Osteocyte (in vitro differentiated cells): ENCODE measurements around the gene OR7D2. TPM values are rescaled to one million over a fixed set of nuclear protein-coding genes. Genes with fewer than 3 reads are reported as not detected.

ENCODE experiments used
- DNase-seq: peaks from one replicate; pipeline ENCODE4 v3.0.0; 2021; ENCODE audit warnings: mixed read lengths; ENCODE audit not compliant: unreplicated experiment; ENCODE audit errors: extremely low spot score
- H3K27ac Mint-ChIP-seq: one replicate; pipeline ENCODE4 v1.8.0; 2021; ENCODE audit warnings: mild to moderate bottlenecking, mixed read lengths; ENCODE audit not compliant: unreplicated experiment
- H3K27me3 Mint-ChIP-seq: one replicate; pipeline ENCODE4 v1.8.0; 2021; ENCODE audit warnings: mixed read lengths; ENCODE audit not compliant: unreplicated experiment
- H3K36me3 Mint-ChIP-seq: one replicate; pipeline ENCODE4 v1.8.0; 2021; ENCODE audit warnings: mixed read lengths; ENCODE audit not compliant: unreplicated experiment
- H3K4me1 Mint-ChIP-seq: one replicate; pipeline ENCODE4 v1.8.0; 2021; ENCODE audit warnings: mixed read lengths; ENCODE audit not compliant: unreplicated experiment
- H3K4me3 Mint-ChIP-seq: one replicate; pipeline ENCODE4 v1.8.0; 2021; ENCODE audit warnings: mild to moderate bottlenecking, moderate library complexity, mixed read lengths; ENCODE audit not compliant: unreplicated experiment
- H3K9me3 Mint-ChIP-seq: one replicate; pipeline ENCODE4 v1.8.0; 2021; ENCODE audit warnings: mixed read lengths; ENCODE audit not compliant: unreplicated experiment
- total RNA-seq: library from RNA; stranded (reverse); gene quantifications from 2 replicates; pipeline ENCODE4 v1.2.1, GENCODE V29; 2021
- TF ChIP-seq, protein P1 (sequence below): fragments of 200-600 bp; sonication (generic); IDR thresholded peaks from 2 replicates; pipeline ENCODE4 v1.5.0; 2021; ENCODE audit warnings: antibody characterized with exemption, mild to moderate bottlenecking, moderate library complexity

Gene OR7D2
- total RNA-seq, 1 donor from 2014 or later: 0.86 TPM

DNA sequence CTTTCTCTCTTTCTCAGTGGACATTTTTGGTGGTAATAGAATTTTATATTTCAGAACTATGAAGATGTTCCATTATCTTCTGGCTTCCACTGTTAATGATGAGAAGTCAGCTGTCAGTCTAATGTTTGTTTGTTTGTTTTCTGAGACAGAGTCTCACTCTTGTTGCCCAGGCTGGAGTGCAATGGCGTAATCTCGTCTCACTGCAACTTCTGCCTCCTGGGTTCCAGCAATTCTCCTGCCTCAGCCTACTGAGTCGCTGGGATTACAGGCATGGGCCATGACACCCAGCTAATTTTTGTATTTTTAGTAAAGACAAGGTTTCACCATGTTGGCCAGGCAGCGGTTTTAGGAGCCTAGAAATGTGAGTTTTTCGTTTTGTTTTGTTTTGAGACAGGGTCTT, 33.9 kb upstream of the OR7D2 start:
- DNase-seq: no peak
- H3K9me3 Mint-ChIP-seq: peaks cover 32% of the 10 kb centered on the region

DNA sequence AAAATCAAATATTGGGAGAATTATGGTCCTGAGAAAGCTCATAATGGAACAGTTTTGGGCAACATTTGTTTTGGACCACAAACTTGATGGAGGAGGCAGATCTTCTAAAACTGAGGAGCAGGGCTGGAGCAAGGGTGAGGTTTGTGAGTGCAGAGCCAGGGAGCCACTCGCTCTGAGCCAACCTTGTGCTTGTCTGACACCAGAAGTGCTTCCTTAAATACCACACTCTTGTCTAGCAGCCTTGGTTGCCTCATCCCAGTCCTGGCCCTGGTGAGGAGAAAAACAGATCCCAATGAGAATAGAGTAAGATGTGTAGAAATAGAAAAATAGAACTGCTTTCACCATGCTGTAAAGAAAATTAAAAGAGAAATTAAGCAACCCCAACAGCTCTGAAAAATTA, 31.9 kb upstream of the OR7D2 start:
- TF ChIP-seq, protein P1, sequence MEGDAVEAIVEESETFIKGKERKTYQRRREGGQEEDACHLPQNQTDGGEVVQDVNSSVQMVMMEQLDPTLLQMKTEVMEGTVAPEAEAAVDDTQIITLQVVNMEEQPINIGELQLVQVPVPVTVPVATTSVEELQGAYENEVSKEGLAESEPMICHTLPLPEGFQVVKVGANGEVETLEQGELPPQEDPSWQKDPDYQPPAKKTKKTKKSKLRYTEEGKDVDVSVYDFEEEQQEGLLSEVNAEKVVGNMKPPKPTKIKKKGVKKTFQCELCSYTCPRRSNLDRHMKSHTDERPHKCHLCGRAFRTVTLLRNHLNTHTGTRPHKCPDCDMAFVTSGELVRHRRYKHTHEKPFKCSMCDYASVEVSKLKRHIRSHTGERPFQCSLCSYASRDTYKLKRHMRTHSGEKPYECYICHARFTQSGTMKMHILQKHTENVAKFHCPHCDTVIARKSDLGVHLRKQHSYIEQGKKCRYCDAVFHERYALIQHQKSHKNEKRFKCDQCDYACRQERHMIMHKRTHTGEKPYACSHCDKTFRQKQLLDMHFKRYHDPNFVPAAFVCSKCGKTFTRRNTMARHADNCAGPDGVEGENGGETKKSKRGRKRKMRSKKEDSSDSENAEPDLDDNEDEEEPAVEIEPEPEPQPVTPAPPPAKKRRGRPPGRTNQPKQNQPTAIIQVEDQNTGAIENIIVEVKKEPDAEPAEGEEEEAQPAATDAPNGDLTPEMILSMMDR: no peak
- peaks cover 71% of the 10 kb centered on the region for H3K36me3 Mint-ChIP-seq
- no peak overlapping the region for H3K27ac Mint-ChIP-seq
- peaks cover 48% of the 10 kb centered on the region for H3K9me3 Mint-ChIP-seq
- peaks cover 8% of the 10 kb centered on the region for H3K4me1 Mint-ChIP-seq
- H3K27me3 Mint-ChIP-seq: no peaks in the 10 kb centered on the region
- H3K4me3 Mint-ChIP-seq: no peak overlapping the region
- no peak for DNase-seq

More for the DNA sequence above, 33.9 kb upstream of the OR7D2 start:
- Mint-ChIP-seq H3K4me3 (no peak overlapping the region), H3K36me3 (peaks cover 54% of the 10 kb centered on the region), H3K27ac (no peak overlapping the region), H3K4me1 (peaks cover 19% of the 10 kb centered on the region), H3K27me3 (no peaks in the 10 kb centered on the region)
- TF ChIP-seq, protein P1: no peak

DNA sequence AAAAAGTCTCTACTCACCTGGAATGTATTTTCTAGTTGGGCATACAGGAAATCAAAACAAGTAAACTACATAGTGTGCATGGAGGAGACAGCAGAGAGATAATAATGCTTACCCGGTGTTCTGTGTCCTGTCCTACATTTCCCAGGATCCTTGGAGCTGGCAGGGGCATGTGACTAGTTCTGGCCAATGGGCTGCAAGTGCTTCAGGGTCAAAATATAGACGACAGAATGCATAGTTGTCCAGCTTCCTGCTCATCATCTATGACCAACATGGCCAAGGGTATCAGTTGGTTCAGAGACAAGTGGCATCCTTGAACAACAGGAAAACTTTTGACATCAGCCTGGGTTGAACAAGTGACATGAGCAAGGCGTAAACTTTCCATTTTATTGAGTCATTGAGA, 30.1 kb upstream of the OR7D2 start:
- TF ChIP-seq, protein P1: no peak
- no peak for DNase-seq
- Mint-ChIP-seq H3K4me3 (no peak overlapping the region), H3K4me1 (peaks cover 2% of the 10 kb centered on the region), H3K27ac (no peak overlapping the region), H3K36me3 (peaks cover 75% of the 10 kb centered on the region), H3K9me3 (peaks cover 51% of the 10 kb centered on the region), H3K27me3 (no peaks in the 10 kb centered on the region)

DNA sequence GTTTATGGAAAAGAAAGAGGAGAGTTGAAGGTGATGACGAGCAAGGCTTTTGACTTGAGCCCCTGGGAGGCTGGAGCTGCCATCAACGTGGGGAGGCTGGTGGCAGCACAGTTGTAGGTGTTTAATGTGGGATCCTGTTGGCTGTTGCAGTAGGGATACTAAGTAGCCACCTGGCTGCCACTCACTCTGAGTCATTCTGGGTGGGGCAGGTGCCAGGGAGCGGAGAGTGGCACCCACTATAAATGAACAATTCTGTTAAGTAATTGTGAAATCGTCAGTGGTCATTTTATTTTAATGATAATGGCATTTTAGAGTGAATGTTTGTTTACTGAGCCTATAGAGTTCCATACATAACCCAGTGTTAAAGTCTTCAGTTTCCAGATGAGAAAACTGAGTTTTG, 28.8 kb upstream of the OR7D2 start:
- H3K27ac Mint-ChIP-seq: no peak overlapping the region
- no peak for DNase-seq
- H3K36me3 Mint-ChIP-seq: peaks cover 76% of the 10 kb centered on the region
- H3K4me1 Mint-ChIP-seq: no peaks in the 10 kb centered on the region
- TF ChIP-seq, protein P1: no peak
- H3K4me3 Mint-ChIP-seq: no peak overlapping the region
- peaks cover 53% of the 10 kb centered on the region for H3K9me3 Mint-ChIP-seq
- no peaks in the 10 kb centered on the region for H3K27me3 Mint-ChIP-seq

DNA sequence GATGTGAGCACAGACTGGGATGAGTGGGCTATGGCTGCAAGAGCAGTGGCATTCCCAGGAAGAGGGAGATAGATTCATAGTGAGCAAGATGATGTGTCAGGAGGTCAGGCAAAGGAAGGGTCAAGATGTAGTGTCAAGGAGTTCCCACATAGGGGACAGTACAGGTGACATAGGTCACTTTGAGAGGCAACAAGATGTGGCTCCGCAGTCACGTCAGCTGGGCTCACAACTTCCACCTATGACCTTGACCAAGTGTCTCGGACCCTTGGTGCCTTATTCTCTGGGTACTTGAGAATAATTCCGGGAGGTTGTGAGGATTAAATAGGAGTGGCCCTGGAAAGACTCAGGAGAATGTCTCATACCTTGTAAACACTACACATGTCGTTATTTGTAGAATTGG, 28.1 kb upstream of the OR7D2 start:
- no peak for DNase-seq
- H3K36me3 Mint-ChIP-seq: peaks cover 76% of the 10 kb centered on the region
- H3K9me3 Mint-ChIP-seq: peaks cover 54% of the 10 kb centered on the region
- H3K4me3 Mint-ChIP-seq: no peak overlapping the region
- no peak overlapping the region for H3K27ac Mint-ChIP-seq
- no peaks in the 10 kb centered on the region for H3K4me1 Mint-ChIP-seq
- no peaks in the 10 kb centered on the region for H3K27me3 Mint-ChIP-seq
- TF ChIP-seq, protein P1: no peak
